ENCODE measurements around the gene TMEM236. TPM values are rescaled to one million over a fixed set of nuclear protein-coding genes. Genes with fewer than 3 reads are reported as not detected.

TMEM236 gene
- total RNA-seq, 2 donors from 2014 or later: 0.07 TPM; not detected in 1

DNA sequence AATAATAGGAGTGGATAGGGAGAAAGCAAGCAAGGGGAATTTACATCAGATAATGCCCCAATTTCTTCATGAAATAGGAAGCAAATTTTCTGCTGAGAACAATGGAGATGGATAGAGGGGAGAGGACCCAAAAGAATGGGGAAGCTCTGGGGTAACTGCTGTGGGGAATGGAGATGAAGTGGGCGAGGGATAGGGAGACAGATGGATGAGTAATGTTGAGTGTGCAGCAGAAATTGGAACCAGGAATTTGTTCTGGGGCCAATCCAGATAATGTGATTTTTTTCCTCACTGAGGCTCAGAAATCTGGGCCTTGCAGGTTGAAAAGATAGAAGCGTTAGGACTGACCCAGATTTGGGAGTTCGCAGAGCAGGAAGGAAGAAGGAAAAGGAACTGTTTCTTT, 32.7 kb downstream of the TMEM236 start:
- Mint-ChIP-seq H3K36me3 (ENCODE audit: low read depth) (peaks cover 3% of the 10 kb centered on the region), H3K4me3 (no peak overlapping the region), H3K27me3 (peaks cover 11% of the 10 kb centered on the region), H3K27ac (no peak overlapping the region), H3K4me1 (no peaks in the 10 kb centered on the region)
- H3K9me3 ChIP-seq (ENCODE audit: control insufficient read depth, low read length, poor library complexity, severe bottlenecking): no peaks in the 10 kb centered on the region
- DNase-seq (no peak), ATAC-seq (no peak)

GRCh38 chr10:17785276-17785930, 33.4 kb downstream of the TMEM236 start:
- Mint-ChIP-seq H3K4me1 (no peaks in the 10 kb centered on the region), H3K27ac (no peak overlapping the region), H3K36me3 (ENCODE audit: low read depth) (peaks cover 2% of the 10 kb centered on the region), H3K4me3 (no peak overlapping the region), H3K27me3 (peaks cover 12% of the 10 kb centered on the region)
- DNase-seq: no peak
- no peaks in the 10 kb centered on the region for H3K9me3 ChIP-seq (ENCODE audit: control insufficient read depth, low read length, poor library complexity, severe bottlenecking)
- no peak for ATAC-seq

DNA sequence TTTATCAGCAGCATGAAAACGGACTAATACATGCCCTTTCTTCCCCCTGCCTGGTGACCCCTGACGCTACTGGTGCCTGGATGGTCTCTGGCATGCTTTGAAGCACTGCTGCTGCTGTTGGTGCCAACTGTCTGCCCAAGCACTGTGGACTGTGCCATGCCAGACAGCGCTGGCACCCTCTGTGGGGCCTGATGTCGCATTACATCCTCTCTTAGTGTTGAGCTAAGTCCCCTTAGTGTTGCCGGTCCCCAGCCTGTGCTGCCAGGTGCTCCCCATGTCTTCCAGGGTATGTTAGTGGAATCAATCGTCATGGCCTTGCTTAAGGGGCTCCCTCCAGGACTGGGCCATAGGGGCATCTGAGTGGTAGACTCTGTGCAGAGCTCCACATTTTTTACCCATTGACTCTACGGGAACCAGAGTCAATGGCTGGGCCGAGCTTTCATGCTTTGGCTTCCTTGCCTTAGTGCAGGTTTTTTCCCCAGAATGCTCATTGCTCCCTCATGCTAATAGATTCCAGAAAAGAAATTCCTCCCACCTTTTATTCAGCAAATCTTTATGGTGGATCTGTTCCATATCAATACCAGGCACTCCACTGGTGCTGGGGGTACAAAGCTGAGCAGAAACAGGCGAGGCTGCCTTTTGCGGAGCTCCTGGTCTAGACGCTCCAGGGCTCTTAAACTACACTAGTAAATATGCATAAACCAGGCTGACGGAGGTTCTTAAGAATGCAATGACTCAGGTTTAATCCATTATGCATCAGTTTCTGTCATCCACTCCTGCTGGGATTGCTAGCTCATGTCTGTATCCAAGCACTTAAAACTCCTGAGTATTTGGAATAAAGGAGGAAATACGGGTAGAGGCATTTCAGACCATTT, 35.3 kb downstream of the TMEM236 start:
- no peak overlapping the region for H3K4me3 Mint-ChIP-seq
- DNase-seq (no peak), ATAC-seq (no peak)
- peaks cover 2% of the 10 kb centered on the region for H3K36me3 Mint-ChIP-seq (ENCODE audit: low read depth)
- no peaks in the 10 kb centered on the region for H3K4me1 Mint-ChIP-seq
- H3K27ac Mint-ChIP-seq: no peak overlapping the region
- H3K9me3 ChIP-seq (ENCODE audit: control insufficient read depth, low read length, poor library complexity, severe bottlenecking): no peaks in the 10 kb centered on the region
- peaks cover 12% of the 10 kb centered on the region for H3K27me3 Mint-ChIP-seq

GRCh38 chr10:17788646-17789045, 36.6 kb downstream of the TMEM236 start:
- H3K27ac Mint-ChIP-seq: no peak overlapping the region
- DNase-seq (no peak), ATAC-seq (no peak)
- no peaks in the 10 kb centered on the region for H3K4me1 Mint-ChIP-seq
- peaks cover 2% of the 10 kb centered on the region for H3K36me3 Mint-ChIP-seq (ENCODE audit: low read depth)
- H3K9me3 ChIP-seq (ENCODE audit: control insufficient read depth, low read length, poor library complexity, severe bottlenecking): no peaks in the 10 kb centered on the region
- peaks cover 12% of the 10 kb centered on the region for H3K27me3 Mint-ChIP-seq
- H3K4me3 Mint-ChIP-seq: no peak overlapping the region

- Mint-ChIP-seq H3K27me3 (peaks cover 12% of the 10 kb centered on the region), H3K36me3 (ENCODE audit: low read depth) (peaks cover 2% of the 10 kb centered on the region), H3K4me3 (no peak overlapping the region), H3K27ac (no peak overlapping the region), H3K4me1 (no peaks in the 10 kb centered on the region)
- no peaks in the 10 kb centered on the region for H3K9me3 ChIP-seq (ENCODE audit: control insufficient read depth, low read length, poor library complexity, severe bottlenecking)
- ATAC-seq (no peak), DNase-seq (no peak)
These were observed 37.4 kb downstream of the TMEM236 start for GRCh38 chr10:17789396-17789795.

GRCh38 chr10:17790651-17791050, 38.6 kb downstream of the TMEM236 start:
- DNase-seq (no peak), ATAC-seq (no peak)
- Mint-ChIP-seq H3K27ac (no peak overlapping the region), H3K4me3 (no peak overlapping the region), H3K27me3 (peaks cover 12% of the 10 kb centered on the region), H3K4me1 (no peaks in the 10 kb centered on the region), H3K36me3 (ENCODE audit: low read depth) (no peaks in the 10 kb centered on the region)
- no peaks in the 10 kb centered on the region for H3K9me3 ChIP-seq (ENCODE audit: control insufficient read depth, low read length, poor library complexity, severe bottlenecking)

DNA sequence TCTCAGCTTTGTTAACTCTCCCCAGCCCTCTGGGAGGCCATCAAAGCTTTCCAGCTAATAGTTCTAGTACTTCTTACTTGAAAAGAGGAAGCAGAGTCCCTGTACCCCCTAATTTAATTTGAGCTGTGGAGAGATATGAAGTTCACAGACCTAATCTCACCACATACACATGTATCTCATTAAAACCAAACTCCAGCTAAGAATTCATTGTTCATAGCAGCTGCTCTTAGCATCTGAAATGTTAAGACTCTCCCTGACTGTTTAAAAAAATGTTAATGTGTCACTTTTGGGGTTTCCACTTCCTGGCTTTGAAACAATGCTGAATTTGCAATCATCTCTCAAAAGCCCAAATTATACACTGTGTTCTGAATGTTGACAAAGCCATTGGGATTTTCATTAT, 41.0 kb downstream of the TMEM236 start:
- Mint-ChIP-seq H3K4me3 (no peak overlapping the region), H3K27ac (no peak overlapping the region), H3K36me3 (ENCODE audit: low read depth) (no peaks in the 10 kb centered on the region), H3K4me1 (no peaks in the 10 kb centered on the region), H3K27me3 (peaks cover 4% of the 10 kb centered on the region)
- DNase-seq: no peak
- no peak for ATAC-seq
- no peaks in the 10 kb centered on the region for H3K9me3 ChIP-seq (ENCODE audit: control insufficient read depth, low read length, poor library complexity, severe bottlenecking)

GRCh38 chr10:17793823-17794644, 42.0 kb downstream of the TMEM236 start:
- Mint-ChIP-seq H3K4me1 (no peaks in the 10 kb centered on the region), H3K27me3 (peaks cover 4% of the 10 kb centered on the region), H3K27ac (no peak overlapping the region), H3K4me3 (no peak overlapping the region), H3K36me3 (ENCODE audit: low read depth) (no peaks in the 10 kb centered on the region)
- no peaks in the 10 kb centered on the region for H3K9me3 ChIP-seq (ENCODE audit: control insufficient read depth, low read length, poor library complexity, severe bottlenecking)
- ATAC-seq: no peak
- DNase-seq: no peak

DNA sequence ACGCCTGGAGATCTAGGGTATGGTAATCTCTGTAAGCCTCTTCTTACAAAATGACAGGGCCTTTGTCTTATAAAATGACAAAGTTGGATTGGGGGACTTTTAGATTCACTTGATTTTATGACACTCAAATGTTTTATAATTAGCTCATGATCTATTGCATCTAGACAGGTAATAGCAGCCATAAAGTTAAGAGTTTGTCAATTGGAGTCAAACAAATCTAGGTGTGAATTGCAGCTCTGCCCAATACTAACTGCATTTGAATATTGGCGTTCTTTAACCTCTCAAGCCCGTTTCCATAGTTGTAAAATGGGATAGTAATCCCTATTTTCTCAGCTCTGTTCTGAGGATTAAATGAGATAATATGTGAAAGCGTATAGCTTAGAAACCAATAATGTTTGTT, 43.1 kb downstream of the TMEM236 start:
- no peak overlapping the region for H3K4me3 Mint-ChIP-seq
- no peaks in the 10 kb centered on the region for H3K9me3 ChIP-seq (ENCODE audit: control insufficient read depth, low read length, poor library complexity, severe bottlenecking)
- DNase-seq (no peak), ATAC-seq (no peak)
- H3K4me1 Mint-ChIP-seq: no peaks in the 10 kb centered on the region
- H3K27ac Mint-ChIP-seq: no peak overlapping the region
- no peaks in the 10 kb centered on the region for H3K36me3 Mint-ChIP-seq (ENCODE audit: low read depth)
- H3K27me3 Mint-ChIP-seq: no peaks in the 10 kb centered on the region

- Mint-ChIP-seq H3K27ac (no peak overlapping the region), H3K4me1 (no peaks in the 10 kb centered on the region), H3K4me3 (no peak overlapping the region), H3K27me3 (no peaks in the 10 kb centered on the region), H3K36me3 (ENCODE audit: low read depth) (no peaks in the 10 kb centered on the region)
- H3K9me3 ChIP-seq (ENCODE audit: control insufficient read depth, low read length, poor library complexity, severe bottlenecking): no peaks in the 10 kb centered on the region
- ATAC-seq (no peak), DNase-seq (no peak)
These were observed 44.0 kb downstream of the TMEM236 start for GRCh38 chr10:17795813-17796594.

GRCh38 chr10:17801507-17801906, 49.5 kb downstream of the TMEM236 start:
- Mint-ChIP-seq H3K4me3 (no peak overlapping the region), H3K36me3 (ENCODE audit: low read depth) (no peaks in the 10 kb centered on the region), H3K27me3 (peaks cover 2% of the 10 kb centered on the region), H3K27ac (no peak overlapping the region), H3K4me1 (peaks cover 5% of the 10 kb centered on the region)
- H3K9me3 ChIP-seq (ENCODE audit: control insufficient read depth, low read length, poor library complexity, severe bottlenecking): no peaks in the 10 kb centered on the region
- no peak for DNase-seq
- no peak for ATAC-seq

GRCh38 chr10:17802350-17802749, 50.3 kb downstream of the TMEM236 start:
- Mint-ChIP-seq H3K4me3 (no peak overlapping the region), H3K36me3 (ENCODE audit: low read depth) (no peaks in the 10 kb centered on the region), H3K27me3 (peaks cover 4% of the 10 kb centered on the region), H3K4me1 (peaks cover 5% of the 10 kb centered on the region), H3K27ac (no peak overlapping the region)
- no peak for DNase-seq
- no peaks in the 10 kb centered on the region for H3K9me3 ChIP-seq (ENCODE audit: control insufficient read depth, low read length, poor library complexity, severe bottlenecking)
- ATAC-seq: no peak
